Heart right ventricle (tissue), 16 donors: ENCODE measurements around the gene SERPINB7. TPM values are rescaled to one million over a fixed set of nuclear protein-coding genes. Genes with fewer than 3 reads are reported as not detected.
"Not testable (repeated sequence)": the region's sequence is repeated elsewhere in the genome, so short reads cannot be mapped to it uniquely, and the experiment has no call there.

Experiments
- ATAC-seq, 8 donors: fragments of 200-7000 bp; cut with Tn5 transposase; one replicate each; pipeline ENCODE4 v1.9.1; 2020; ENCODE audit warnings: mild to moderate bottlenecking in 8 of 8, moderate library complexity in 8 of 8, moderate number of reproducible peaks in 1 of 8
- DNase-seq, 2 donors: peaks; one replicate each; pipeline ENCODE4 v3.0.0-alpha.2; 2020
- H3K27ac ChIP-seq, 10 donors: fragments of 200-600 bp; sonication (generic) in 2 of 10; one replicate each; pipeline versions ENCODE4 v1.5.0 to v1.8.0; 2020 to 2022; ENCODE audit warnings: mild to moderate bottlenecking in 3 of 10
- H3K27me3 ChIP-seq, 7 donors: fragments of 200-600 bp; one replicate each; pipeline ENCODE4 v1.8.0; 2021 to 2022; ENCODE audit warnings: mild to moderate bottlenecking in 2 of 7
- H3K36me3 ChIP-seq, 9 donors: fragments of 200-600 bp; sonication (generic) in 1 of 9; one replicate each; pipeline versions ENCODE4 v1.5.0 to v1.8.0; 2020 to 2022; ENCODE audit warnings: mild to moderate bottlenecking in 2 of 9
- H3K4me1 ChIP-seq, 9 donors: fragments of 200-600 bp; sonication (generic) in 1 of 9; one replicate each; pipeline versions ENCODE4 v1.5.0 to v1.8.0; 2020 to 2022; ENCODE audit warnings: mild to moderate bottlenecking in 4 of 9
- H3K4me3 ChIP-seq, 10 donors: fragments of 200-600 bp; sonication (generic) in 2 of 10; one replicate each; pipeline versions ENCODE4 v1.5.0 to v1.8.0; 2020 to 2022; ENCODE audit warnings: mild to moderate bottlenecking in 7 of 10, moderate library complexity in 2 of 10
- H3K9me3 ChIP-seq, 11 donors: fragments of 200-600 bp in 10 of 11; sonication (generic) in 2 of 11; one replicate each; pipeline versions ENCODE4 v1.5.0 to v1.8.0; 2013 to 2022; ENCODE audit warnings: mild to moderate bottlenecking in 2 of 11, control low read depth in 1 of 11, moderate library complexity in 1 of 11
- CTCF ChIP-seq, 9 donors: fragments of 200-600 bp; sonication (generic) in 2 of 9; IDR thresholded peaks; one replicate each; pipeline versions ENCODE4 v1.5.0 to v1.8.0; 2021 to 2022; ENCODE audit warnings: antibody characterized with exemption in 9 of 9, mild to moderate bottlenecking in 5 of 9, moderate library complexity in 1 of 9
- WGBS, 2 donors: extraction: QIAGEN DNeasy Blood & Tissue Kit; methylation state at CpG; one replicate each; pipeline ENCODE4 v1.1.7; 2013; ENCODE audit warnings: inconsistent platforms in 1 of 2; 5-methylcytosine and 5-hydroxymethylcytosine counted together
- intact Hi-C, 10 donors: fragments of 100-400 bp; cut with DNase I; formaldehyde crosslinking; loops; one replicate each; pipeline versions ENCODE4 v1.11.1 to v1.14.2; 2022
- polyA plus RNA-seq, 2 donors: library from polyadenylated mRNA; stranded (reverse); fragments of 200-250 nt; gene quantifications; one replicate each; pipeline ENCODE4 v1.2.3, GENCODE V29; 2013
- total RNA-seq, 10 donors: library from RNA; stranded (reverse); fragmentation: NEBNext Ultra II Directional in 3 of 10; extraction: Animal tissue kit (Norgen Biotek cat#: 25700) in 3 of 10; gene quantifications; one replicate each; pipeline versions ENCODE4 v1.2.1 to v1.2.4, GENCODE V29; 2021 to 2023
- donor health status: Arrhythmogenic right ventricular cardiomyopathy.
- donor health status: ischemic (EF 13 %, LVEDD 7.1; RV severe dilation, severe dysfunction).
- donor health status: healthy with polysubstance abuse.
- donor health status: DM: no; HTN: yes; CAD: no.
- donor health status: DM: no; HTN: no; CAD: no.
- donor health status: ischemic (EF 25% LVEDD 6.9; RV normal size, moderate dysfunction).
- donor health status: ischemic (EF 25% LVEDD 5.7; RV mildly dilated, moderate dysfunction).
- donor health status: healthy.
- donor health status: DM: yes; HTN: yes; CAD: no.
- donor health status: Ischemic cardiomyopathy.
- donor health status: ischemic (EF 35%, LVEDD 5.7; RV mildly dilated, moderate dysfunction).
- donor health status: nonischemic (EF 11% LVEDD 7.7; RV severe dilation, severe dysfunction).
- donor health status: DM: yes; HTN: yes; CAD: no.
- donor health status: PGD.
- donor health status: ischemic (EF 29% LVEDD 5.4; RV normal size, mild dysfunction).
- donor health status: nonischemic (EF 23%, LVEDD 6.1; RV moderate dilation, normal function).

SERPINB7 gene
- total and polyA plus RNA-seq, 12 donors: not detected

GRCh38 chr18:63753676-63754075, 21.5 kb upstream of the SERPINB7 start:
- Histone ChIP-seq H3K27ac (no peak overlapping the region), H3K4me3 (no peak overlapping the region), H3K36me3 (no peaks in the 10 kb centered on the region), H3K9me3 (peaks cover 0 to 4% (median 0%) of the 10 kb centered on the region in 11 donors), H3K4me1 (no peaks in the 10 kb centered on the region), H3K27me3 (no peaks in the 10 kb centered on the region)
- TF ChIP-seq CTCF (IDR thresholded peaks at IDR 0.05): no peak
- intact Hi-C loops: no loop called here
- DNase-seq (no peak), ATAC-seq (no peak)

DNA sequence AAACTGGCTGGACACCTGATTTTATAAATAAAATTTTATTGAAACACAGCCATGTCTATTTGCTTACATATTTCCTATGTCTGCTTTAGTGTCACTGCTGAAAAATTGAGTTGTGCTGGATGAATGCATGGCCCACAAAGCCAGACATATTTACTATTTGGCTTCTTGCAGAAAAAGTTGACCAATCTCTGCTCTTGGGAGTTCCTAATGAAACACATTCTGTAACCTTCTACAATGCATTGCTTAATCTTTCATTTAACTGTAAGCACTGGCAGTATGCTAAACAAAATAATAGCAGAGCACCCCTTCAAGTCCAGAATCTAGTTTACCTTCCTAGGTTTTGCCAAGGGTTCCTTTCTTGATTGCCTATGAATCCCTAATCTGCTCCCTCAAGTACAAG, 17.7 kb upstream of the SERPINB7 start:
- no peak for ATAC-seq

GRCh38 chr18:63758615-63759240, 16.5 kb upstream of the SERPINB7 start:
- WGBS, 2 donors: 55 to 56% methylated on average over 3 of the region's 3 CpGs
- H3K27me3 ChIP-seq: no peaks in the 10 kb centered on the region

More for the DNA sequence above, 17.7 kb upstream of the SERPINB7 start:
- no peak for DNase-seq
- Histone ChIP-seq H3K36me3 (no peaks in the 10 kb centered on the region), H3K4me3 (no peak overlapping the region), H3K4me1 (no peaks in the 10 kb centered on the region), H3K27me3 (no peaks in the 10 kb centered on the region), H3K9me3 (peaks cover 0 to 22% (median 7%) of the 10 kb centered on the region in 11 donors), H3K27ac (no peak overlapping the region)
- TF ChIP-seq CTCF (IDR thresholded peaks at IDR 0.05): no peak
- intact Hi-C loops: no loop called here

DNA sequence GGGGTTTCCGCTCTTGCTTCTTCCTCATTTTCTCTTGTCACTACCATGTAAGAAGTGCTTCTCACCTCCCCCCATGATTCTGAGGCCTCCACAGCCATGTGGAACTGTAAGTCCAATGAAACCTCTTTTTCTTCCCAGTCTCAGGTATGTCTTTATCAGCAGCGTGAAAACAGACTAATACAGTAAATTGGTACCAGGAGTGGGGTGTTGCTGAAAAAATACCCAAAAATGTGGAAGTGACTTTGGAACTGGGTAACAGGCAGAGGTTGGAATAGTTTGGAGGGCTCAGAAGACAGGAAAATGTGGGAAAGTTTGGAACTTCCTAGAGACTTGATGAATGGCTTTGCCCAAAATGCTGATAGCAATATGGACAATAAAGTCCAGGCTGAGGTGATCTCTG, 15.4 kb upstream of the SERPINB7 start:
- intact Hi-C loops, H3K36me3 ChIP-seq, ATAC-seq, DNase-seq, H3K27me3 ChIP-seq, H3K27ac ChIP-seq, H3K4me1 ChIP-seq, H3K4me3 ChIP-seq: not testable (repeated sequence)
- H3K9me3 ChIP-seq: peaks cover 0 to 22% (median 7%) of the 10 kb centered on the region in 11 donors
- 91 to 92% methylated on average over 2 of the region's 2 CpGs for WGBS, 2 donors

More at GRCh38 chr18:63758615-63759240, 16.5 kb upstream of the SERPINB7 start:
- Histone ChIP-seq H3K4me1 (no peaks in the 10 kb centered on the region), H3K9me3 (peaks cover 0 to 22% (median 7%) of the 10 kb centered on the region in 11 donors), H3K36me3 (no peaks in the 10 kb centered on the region), H3K27ac (no peak overlapping the region), H3K4me3 (no peak overlapping the region)
- intact Hi-C loops: no loop called here
- TF ChIP-seq CTCF (IDR thresholded peaks at IDR 0.05): no peak
- no peak for ATAC-seq
- DNase-seq: no peak

GRCh38 chr18:63762518-63762917, 12.7 kb upstream of the SERPINB7 start:
- H3K4me1 ChIP-seq: no peaks in the 10 kb centered on the region
- H3K27me3 ChIP-seq: no peaks in the 10 kb centered on the region
- intact Hi-C loops: no loop called here
- no peak overlapping the region for H3K27ac ChIP-seq
- DNase-seq (no peak), ATAC-seq (no peak)
- H3K9me3 ChIP-seq: peaks cover 0 to 22% (median 7%) of the 10 kb centered on the region in 11 donors
- H3K36me3 ChIP-seq: no peaks in the 10 kb centered on the region
- no peak overlapping the region for H3K4me3 ChIP-seq
- 71 to 74% methylated on average over 1 of the region's 1 CpG for WGBS, 2 donors
- TF ChIP-seq CTCF (IDR thresholded peaks at IDR 0.05): no peak
